HG02571 (cell line): ENCODE data around the gene TERT.
"Not testable (repeated sequence)": the region's sequence is repeated elsewhere in the genome, so short reads cannot be mapped to it uniquely, and the experiment has no call there.

Experiments used
- ATAC-seq: cut with Tn5 transposase; IDR thresholded peaks from one replicate; pipeline ENCODE4 v1.9.1; 2021; ENCODE audit warnings: mild to moderate bottlenecking, moderate library complexity; ENCODE audit not compliant: unreplicated experiment

Gene TERT

DNA sequence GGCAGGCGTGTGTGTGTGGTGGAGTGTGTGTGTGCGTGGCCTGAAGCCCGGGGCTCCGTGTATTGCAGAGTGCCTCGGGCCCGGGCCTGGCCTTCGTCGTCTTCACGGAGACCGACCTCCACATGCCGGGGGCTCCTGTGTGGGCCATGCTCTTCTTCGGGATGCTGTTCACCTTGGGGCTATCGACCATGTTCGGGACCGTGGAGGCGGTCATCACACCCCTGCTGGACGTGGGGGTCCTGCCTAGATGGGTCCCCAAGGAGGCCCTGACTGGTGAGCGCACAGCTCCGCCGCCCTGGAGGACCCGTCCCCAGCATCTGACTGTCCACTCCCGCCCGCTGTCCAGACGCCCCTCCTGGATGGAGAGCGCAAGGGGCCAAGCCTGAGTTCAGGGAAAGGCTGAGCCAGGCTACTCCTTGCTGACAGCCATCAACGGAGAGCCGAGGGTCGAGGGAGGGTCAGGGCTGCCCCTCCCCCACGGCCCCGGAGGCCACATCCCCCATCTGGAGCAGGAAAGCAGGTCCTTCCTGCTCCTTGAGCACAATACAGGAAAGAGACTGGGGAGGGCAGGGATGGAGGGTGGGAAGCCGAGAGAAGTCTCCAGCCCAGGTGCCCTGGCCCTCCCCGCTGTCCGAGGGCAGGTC lies 51.3 kb downstream of the TERT start:
- no peak for ATAC-seq

- no peak for ATAC-seq
Observed at GRCh38 chr5:1242733-1243486, 52.0 kb downstream of the TERT start.

- no peak for ATAC-seq
Observed at GRCh38 chr5:1241509-1242080, 53.3 kb downstream of the TERT start.

DNA sequence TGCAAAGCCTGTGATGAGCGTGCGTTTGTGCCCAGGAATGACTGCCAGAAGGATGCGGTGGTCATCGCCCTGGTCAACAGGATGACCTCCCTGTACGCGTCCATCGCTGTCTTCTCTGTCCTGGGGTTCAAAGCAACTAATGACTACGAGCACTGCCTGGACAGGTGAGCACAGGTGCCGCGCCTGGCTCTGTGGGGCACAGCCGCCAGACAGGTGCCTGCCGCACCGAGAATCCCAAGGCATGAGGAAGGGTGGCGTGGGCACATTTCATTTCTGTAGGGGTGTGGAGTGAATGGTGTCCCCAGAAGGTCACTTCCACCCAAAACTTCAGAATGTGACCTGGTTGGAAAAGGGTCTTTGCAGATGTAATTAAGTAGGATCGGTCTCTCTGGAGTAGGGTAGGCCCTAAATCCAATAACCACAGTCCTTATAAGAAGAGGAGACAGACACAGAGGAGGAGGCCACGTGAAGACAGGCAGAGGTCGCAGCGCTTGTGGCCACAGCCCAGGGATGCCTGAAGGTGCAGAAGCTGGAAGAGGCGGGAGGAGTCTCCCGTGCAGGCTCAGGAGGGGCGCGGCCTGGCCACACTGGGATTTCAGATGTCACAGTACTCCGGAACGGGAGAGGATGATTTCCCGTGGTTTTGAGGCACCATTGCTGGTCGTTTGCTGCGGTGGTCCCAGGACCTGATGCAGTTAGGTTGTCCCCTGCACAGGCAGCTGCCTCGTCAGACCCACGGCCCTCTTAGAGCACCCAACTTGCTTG lies 54.2 kb downstream of the TERT start:
- ATAC-seq = no peak

- ATAC-seq = no peak
Observed at GRCh38 chr5:1239505-1240251, 55.2 kb downstream of the TERT start.

DNA sequence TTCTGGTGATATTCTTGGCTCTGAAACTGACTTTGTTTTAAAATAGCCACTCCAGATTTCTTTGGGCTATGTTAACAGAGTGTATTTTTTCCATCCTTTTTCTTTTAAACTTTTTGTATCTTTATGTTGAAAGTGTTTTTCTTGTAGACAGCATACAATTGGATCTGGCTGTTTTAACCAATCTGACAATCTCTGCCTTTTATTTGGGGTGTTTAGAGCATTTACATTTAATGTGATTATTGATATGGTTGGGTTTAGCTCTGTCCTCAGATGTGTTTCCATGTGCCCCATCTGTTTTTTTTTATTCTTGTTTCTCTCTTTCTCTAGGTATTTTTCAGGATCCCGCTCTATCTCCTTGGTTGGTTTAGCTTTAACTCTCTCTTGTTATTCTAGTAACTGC lies 59.0 kb downstream of the TERT start:
- no peak for ATAC-seq

DNA sequence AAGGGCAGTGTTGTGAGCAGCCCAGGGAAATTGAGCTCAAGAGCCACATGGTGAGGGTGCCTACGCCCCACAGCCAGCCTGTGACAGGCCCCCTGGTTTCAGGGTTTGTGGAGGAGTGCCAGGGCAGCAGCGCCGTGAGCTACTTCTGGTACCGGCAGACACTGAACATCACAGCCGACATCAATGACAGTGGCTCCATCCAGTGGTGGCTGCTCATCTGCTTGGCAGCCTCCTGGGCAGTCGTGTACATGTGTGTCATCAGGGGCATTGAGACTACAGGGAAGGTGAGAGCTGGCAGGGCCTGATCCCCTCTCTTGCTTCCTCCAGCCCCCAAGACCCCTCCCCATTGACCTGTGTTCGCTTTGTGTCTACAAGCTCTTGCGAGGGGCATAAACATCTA lies 59.5 kb downstream of the TERT start:
- no peak for ATAC-seq

- ATAC-seq = no peak
Observed at GRCh38 chr5:1232780-1233179, 62.1 kb downstream of the TERT start.

DNA sequence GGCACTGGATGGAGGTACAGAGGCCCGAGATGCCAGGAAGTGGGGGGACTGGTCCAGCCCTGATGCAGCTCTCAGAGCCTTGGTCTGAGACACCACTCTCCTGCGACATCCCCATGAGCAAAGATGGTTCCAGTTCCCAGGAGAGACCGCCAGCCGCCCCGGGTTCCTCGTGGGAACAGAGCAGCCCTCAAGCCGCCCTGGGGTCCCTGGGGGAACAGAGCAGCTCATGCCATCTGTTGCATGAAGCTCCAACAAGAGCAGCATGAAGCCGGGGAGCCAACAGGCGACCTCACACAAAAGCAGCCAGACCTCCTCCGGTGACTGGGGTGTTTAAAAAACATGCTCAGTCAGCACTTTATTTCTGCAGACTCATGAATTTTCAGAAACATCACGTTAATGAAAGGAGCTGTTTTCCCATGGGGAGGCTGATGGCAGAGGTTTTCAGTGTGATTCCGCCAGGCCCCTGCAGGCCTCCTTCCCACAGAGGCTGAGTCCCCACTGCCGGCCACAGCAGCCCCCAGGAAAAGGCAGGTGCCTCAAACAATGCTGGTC lies 63.4 kb downstream of the TERT start:
- ATAC-seq = no peak

DNA sequence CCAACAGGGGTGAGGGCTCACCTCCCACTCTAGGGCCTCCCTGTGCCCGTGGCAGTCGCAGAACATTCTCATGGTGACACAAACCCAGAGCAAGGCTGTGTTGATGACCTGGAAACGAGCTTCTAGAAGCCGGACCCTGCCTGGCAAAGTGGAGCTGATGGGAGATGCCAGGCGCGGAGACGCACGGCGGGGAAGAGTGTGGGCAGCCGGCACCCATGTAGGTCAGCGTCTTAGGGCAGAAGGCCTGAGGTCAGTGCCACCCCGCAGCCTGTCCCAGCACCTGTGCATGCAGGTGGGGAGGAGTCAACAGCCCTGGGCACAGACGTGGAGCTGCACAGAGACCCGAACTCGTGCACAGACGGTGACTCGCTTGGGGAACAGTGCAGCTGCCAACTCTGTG lies 64.3 kb downstream of the TERT start:
- ATAC-seq = no peak

GRCh38 chr5:1229822-1230221 lies 65.0 kb downstream of the TERT start:
- ATAC-seq = no peak

- ATAC-seq = not testable (repeated sequence)
Observed at GRCh38 chr5:1229023-1229422, 65.8 kb downstream of the TERT start.

DNA sequence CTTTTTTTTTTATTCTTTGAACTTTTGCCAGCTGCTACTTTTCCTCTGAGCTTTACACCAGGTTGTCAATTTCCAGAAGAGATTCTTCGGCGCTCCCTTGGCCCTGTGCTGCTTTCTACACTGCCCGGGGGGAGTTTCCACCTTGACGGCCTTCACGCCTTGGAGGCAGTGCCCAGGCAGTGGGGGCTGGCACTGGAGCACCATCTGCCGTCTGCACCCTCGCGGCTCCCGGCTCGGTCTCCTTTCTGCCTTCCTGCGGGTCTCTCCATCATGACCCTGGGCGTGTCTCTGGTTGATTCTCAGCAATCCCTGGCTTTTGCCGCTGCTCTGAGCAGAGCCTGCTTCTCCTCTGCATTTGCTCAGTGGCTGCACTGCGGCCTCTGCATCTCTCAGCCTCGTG lies 66.7 kb downstream of the TERT start:
- no peak for ATAC-seq

DNA sequence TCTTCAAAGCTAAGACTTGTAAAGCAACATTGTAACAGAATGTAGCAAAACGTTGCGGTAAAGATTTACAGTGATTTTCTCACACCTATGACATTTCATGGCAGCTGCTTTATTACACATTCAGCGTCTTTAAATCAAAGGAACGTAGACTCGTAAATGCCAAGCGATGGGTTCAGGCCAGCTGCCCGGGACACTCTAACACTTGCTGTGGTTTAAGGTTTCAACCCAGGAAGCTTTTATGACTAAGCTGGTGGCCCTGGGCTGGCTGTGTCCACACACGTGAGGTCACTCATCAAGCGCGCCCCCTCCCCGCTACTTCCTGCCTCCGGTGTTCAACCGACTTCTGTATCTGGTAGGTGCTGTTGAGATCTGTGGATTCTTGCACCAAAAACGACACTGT lies 67.2 kb downstream of the TERT start:
- no peak for ATAC-seq

DNA sequence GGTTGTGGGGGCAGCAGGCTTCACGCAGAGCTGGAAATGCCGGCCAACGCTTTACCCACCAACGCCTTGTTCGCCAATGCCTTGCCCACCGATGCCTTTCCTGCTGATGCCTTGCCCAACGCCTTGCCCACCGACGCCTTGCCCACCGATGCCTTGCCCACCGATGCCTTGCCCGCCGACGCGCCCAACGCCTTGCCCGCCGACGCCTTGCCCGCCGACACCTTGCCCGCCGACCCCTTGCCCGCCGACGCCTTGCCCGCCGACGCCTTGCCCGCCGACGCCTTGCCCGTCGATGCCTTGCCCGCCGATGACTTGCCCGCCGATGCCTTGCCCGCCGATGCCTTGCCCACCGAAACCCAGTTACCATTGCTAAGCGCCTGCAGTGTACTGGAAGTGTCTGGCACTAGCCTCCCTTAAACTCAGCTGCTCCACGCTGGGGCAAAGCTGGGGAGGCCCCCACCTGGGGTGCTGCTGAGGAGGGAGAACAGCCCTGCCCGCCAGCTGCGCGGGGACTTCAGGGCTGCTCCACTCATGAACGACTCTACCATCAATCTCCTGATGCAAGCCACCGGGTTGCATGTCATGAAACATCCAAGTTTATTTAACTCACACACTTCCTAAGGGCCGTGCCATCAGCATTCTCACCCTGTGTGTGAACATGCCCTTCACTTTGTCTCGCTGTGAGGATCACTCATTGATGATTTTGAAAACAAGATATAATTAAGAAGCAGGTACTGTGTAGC lies 67.9 kb downstream of the TERT start:
- no peak for ATAC-seq

DNA sequence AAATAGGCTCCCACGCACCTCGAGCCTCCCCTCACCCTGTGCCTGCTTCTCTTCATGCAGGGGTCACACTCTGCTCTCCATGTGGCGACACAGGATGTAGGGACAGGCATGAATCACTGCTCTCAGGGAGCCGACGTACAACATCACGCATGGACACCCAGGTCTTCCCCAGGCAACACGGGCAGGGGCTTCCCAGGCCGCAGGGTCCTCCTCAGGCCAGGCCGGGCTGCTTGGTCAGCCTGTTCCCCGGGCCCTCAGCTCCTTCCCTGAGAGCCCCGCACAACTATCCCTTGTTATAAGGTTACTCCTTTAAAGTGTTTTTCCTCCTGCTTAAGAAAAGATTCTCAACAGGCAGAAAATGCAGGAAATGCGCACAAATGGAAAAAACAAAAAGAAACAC lies 68.6 kb downstream of the TERT start:
- no peak for ATAC-seq

GRCh38 chr5:1225081-1225480 lies 69.8 kb downstream of the TERT start, which contains the start of gene SLC6A18:
Gene SLC6A18, plus strand, starts transcription at chr5:1225381. Its CDS starts 97 bp downstream, at chr5:1225478.
- ATAC-seq = no peak

GRCh38 chr5:1224631-1225030 lies 70.2 kb downstream of the TERT start:
- ATAC-seq = no peak

DNA sequence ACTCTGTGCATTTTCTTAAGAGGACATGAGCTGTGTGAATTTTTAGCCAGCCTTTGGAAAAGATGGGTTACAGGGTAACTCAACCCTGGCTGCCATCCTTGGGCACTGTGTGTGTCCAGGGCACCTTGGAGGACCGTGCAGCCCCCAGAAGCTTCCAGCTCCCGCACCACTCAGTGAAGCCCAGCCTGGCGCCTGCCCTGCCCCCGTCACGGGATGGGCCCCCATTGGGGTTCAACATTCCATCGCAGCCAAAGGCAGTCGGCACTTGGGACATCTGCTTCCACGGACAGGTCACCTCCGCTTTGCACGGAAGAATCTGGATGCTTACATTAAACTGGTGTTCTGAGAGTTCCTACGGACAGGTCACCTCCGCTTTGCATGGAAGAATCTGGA lies 71.6 kb downstream of the TERT start:
- ATAC-seq = no peak
